VCaP (cell line): ENCODE measurements around the gene CSPG4.

ENCODE experiments used
- H3K27ac ChIP-seq: fragments of 450-650 bp; 2 replicates; pipeline ENCODE4 v1.5.1; 2017
- TF ChIP-seq, protein P1 (sequence below): fragments of 450-650 bp; conservative IDR thresholded peaks from 2 replicates; pipeline ENCODE4 v1.5.1; 2017; ENCODE audit warnings: mild to moderate bottlenecking, moderate library complexity

Gene CSPG4

DNA sequence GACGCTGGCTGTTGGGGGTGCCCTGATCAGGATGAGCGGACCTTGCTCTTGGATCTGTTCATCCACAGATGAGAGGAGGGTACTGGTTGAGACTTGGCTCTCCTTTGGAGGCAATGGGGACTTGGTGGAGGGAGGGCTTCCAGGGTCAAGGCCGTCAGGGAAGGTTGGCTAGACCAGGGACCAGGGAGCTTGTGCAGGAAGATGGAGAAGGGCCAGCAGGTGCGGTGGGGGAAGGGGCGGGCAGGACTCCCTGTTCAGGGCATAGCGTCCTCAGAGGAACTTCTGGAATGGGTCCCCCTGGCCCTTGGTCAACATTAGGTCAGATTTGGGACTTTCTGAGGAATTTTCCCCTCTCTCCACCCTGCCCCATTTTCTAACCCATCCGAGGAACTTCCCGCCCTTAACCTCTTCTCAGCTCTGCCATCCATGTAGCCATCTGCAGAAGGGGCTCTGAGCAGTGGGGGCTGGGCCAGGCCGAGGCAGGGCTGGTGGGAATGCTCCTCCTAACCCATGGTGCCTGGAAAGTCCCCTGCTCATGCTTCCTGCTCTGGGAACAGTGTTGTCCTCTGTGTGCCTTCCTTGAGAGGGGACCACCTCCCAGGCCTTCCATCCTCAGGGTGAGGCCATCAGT, 53.4 kb downstream of the CSPG4 start:
- H3K27ac ChIP-seq, result no peak overlapping the region
- TF ChIP-seq, protein P1, sequence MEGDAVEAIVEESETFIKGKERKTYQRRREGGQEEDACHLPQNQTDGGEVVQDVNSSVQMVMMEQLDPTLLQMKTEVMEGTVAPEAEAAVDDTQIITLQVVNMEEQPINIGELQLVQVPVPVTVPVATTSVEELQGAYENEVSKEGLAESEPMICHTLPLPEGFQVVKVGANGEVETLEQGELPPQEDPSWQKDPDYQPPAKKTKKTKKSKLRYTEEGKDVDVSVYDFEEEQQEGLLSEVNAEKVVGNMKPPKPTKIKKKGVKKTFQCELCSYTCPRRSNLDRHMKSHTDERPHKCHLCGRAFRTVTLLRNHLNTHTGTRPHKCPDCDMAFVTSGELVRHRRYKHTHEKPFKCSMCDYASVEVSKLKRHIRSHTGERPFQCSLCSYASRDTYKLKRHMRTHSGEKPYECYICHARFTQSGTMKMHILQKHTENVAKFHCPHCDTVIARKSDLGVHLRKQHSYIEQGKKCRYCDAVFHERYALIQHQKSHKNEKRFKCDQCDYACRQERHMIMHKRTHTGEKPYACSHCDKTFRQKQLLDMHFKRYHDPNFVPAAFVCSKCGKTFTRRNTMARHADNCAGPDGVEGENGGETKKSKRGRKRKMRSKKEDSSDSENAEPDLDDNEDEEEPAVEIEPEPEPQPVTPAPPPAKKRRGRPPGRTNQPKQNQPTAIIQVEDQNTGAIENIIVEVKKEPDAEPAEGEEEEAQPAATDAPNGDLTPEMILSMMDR, result no peak

DNA sequence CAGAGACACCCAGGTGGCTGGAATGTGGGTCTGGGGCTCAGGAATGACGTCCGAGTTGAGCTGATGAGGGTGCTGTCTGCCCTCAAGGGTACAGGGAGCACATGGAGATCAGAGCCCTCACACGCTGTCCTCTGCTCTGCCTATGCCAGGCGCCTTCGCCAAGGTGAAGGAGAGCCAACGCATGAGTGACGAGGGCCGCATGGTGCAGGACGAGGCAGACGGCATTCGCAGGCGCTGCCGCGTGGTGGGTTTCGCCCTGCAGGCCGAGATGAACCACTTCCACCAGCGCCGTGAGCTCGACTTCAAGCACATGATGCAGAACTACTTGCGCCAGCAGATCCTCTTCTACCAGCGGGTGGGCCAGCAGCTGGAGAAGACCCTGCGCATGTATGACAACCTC, 55.8 kb downstream of the CSPG4 start:
- TF ChIP-seq, protein P1, result no peak
- no peak overlapping the region for H3K27ac ChIP-seq

DNA sequence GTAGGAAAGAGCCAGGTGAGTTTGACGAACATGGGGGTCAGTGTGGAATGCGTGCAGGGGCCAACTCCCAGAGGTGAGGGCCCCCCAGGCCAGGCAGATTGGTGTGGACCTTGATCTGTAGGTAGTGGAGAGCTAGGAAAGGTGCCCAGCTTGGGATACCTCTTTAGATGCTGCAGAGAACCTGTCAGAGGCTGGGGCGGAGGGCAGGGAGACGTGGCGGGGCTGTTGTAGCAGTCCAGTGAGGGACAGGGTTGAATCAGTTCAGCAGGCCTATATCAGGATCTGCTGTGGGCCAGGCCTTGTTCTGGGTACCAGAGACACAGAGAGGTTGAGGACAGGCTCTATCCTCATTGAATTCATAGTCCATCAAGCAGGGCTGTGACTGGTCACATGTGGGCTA, 56.3 kb downstream of the CSPG4 start:
- TF ChIP-seq, protein P1, result no peak
- no peak overlapping the region for H3K27ac ChIP-seq

DNA sequence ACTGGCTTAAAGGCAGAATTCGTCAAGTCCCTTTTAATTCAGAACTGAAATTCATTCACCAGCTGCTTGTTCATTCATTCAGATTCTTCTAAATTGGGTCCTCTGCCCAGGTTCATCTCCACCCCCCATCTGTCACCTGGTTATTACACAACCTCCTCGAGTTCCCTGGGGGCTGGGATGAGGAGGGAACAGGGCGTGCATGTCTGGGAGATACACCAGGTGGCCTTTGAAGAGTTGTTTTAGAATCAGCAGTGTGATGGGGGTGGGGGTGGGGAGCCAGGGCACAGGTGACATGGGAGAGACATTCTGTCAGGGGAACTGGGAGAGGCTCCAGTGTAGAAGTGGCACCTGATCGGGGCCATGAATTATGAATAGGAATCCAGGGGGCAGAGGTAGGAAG, 56.7 kb downstream of the CSPG4 start:
- TF ChIP-seq, protein P1, result no peak

DNA sequence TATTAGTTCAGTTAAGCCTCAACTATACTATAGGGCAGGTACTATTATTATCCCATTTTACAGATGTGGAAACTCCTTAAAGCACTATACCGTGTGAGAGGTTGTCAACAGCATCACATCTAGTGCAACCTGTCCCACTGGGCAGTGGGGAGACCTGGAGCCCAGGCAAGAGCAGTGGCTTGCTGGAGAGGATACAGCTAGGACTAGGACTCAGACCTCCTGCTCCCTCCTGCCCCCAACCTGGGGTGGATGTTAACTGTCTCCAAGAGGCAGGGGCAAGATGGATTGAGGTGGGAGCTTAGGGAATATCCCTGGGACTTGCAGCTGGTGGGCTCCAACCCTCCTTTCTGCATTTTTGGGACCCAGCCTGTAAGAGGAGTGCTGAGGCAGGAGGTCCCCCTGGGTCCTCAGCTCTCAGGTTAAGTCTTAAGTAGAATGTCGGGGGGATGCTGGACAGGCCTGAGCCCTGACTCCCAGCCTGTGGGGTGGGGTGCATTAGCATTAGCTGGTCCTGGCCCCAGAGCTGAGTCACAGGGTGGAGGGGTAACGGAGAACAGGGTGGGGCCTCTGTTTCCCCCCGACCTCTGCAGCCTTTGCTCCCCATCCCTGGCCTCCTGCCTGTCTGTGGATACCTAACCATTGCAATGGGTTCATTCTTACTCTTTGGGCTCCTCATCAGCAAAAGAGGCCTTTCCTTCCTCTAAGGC, 58.3 kb downstream of the CSPG4 start:
- TF ChIP-seq, protein P1, result no peak

More for the DNA sequence above, 56.7 kb downstream of the CSPG4 start:
- no peak overlapping the region for H3K27ac ChIP-seq

DNA sequence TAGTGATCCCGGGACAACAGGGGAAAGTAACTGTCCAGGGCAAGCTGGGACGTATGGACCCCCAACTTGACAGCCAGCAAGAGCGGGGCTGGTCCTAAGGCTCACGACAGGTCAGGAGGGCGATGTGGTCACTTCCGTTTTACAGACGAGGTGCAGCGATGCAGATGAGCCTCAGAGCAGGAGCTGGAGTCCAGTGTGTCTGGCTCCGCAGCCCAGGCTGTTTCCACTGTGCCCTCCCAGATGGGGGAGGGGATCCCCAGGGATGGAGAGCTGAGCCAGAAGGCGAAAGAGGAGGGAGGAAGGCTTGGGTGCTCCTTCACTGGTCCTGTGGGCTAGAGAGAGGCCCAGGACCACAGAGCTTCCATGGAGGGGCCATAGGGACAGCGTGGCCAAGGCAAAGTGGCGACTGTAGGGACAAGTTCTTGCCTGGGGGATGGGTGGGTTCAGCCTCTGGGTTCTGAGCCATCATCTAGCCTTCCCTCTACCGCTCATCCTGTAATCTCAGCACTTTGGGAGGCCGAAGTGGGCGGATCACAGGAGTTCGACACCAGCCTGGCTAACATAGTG, 59.2 kb downstream of the CSPG4 start:
- TF ChIP-seq, protein P1, result no peak
- H3K27ac ChIP-seq, result no peak overlapping the region

More for the DNA sequence above, 58.3 kb downstream of the CSPG4 start:
- no peak overlapping the region for H3K27ac ChIP-seq

DNA sequence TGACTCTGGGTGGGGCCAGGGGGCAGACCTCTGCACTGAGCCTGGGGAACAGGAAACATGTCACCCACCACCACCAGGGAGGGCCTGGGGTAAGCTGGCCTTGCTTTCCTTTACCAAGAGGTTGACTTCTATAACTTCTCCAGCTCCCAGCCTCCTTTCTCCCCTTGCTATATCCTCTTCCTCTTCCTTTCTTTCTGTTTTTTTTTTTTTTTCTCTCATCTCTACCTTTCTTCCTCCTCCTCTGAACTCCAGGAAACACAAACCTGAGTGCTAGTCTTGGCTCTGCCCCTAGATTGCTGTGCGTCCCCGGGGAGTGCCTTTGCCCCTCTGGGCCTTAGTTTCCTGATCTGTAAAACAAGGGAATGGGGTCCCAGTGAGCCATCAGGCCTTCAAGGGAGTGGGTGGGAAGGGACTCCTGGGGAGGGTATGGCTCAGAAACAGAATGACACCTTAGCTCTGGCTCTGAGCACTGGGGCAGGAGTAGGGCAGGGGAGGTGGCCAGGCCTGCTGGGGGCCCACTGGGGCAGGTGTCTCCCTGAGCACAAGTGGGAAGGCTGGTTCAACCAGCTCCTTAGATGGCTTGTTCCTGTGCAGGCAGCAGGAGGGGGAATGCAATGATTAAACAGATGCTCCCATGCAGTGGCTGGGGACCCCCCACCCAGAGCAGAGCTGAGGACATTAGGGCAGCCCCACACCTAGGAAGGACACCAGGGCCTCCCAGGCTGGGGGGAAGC, 60.7 kb downstream of the CSPG4 start:
- TF ChIP-seq, protein P1, result no peak
- H3K27ac ChIP-seq, result peak overlapping the region; percentile 9; the same call in 1 of the 2 replicates
